ENCODE measurements around the gene SCGB1C1. TPM values are rescaled to one million over a fixed set of nuclear protein-coding genes. Genes with fewer than 3 reads are reported as not detected.
"Not testable (repeated sequence)": the region's sequence is repeated elsewhere in the genome, so short reads cannot be mapped to it uniquely, and the experiment has no call there.

The SCGB1C1 gene
- total and polyA plus RNA-seq, 2 of the 8 experiments (the other 6 are each of a cell fraction or from before 2014, with no cell fraction given) = not detected

- H3K56ac ChIP-seq (replicated peaks; ENCODE audit: insufficient read length, low read depth, low read length); H3K9ac ChIP-seq (replicated peaks in 1 of 4; ENCODE audit: extremely low read depth in 1 of 4, low read depth in 3 of 4, low read length in 3 of 4); H3K36me3 ChIP-seq (ENCODE audit: control insufficient read depth in 2 of 4, insufficient read depth in 4 of 4, low read length in 3 of 4); H3K23me2 ChIP-seq (ENCODE audit: low read depth, low read length); H2BK5ac ChIP-seq (ENCODE audit: low read depth, low read length); H2AK5ac ChIP-seq (ENCODE audit: low read depth, low read length); H3K14ac ChIP-seq (ENCODE audit: insufficient read length); H3K4me1 ChIP-seq (replicated peaks in 1 of 4; ENCODE audit: control insufficient read depth in 3 of 4, insufficient read depth in 4 of 4, low read length in 3 of 4); H4K20me1 ChIP-seq (replicated peaks in 1 of 2; ENCODE audit: control insufficient read depth in 1 of 2, insufficient read depth in 2 of 2, low read length in 2 of 2); H2BK20ac ChIP-seq (ENCODE audit: low read length); H3K18ac ChIP-seq (ENCODE audit: extremely low read depth, low read length); FAIRE-seq; H2AFZ ChIP-seq (ENCODE audit: low read length); H4K8ac ChIP-seq (ENCODE audit: extremely low read depth, insufficient read depth, low read length); H3K79me2 ChIP-seq (ENCODE audit: control insufficient read depth in 1 of 2, insufficient read depth in 2 of 2, low read length in 2 of 2); H2BK120ac ChIP-seq (replicated peaks; ENCODE audit: low read depth, low read length); H3K79me1 ChIP-seq (ENCODE audit: low read depth, low read length); H3K4me2 ChIP-seq (ENCODE audit: insufficient read depth in 1 of 2, low read depth in 2 of 2, low read length in 2 of 2); H4K5ac ChIP-seq (ENCODE audit: insufficient read length, low read depth, low read length); POLR2A ChIA-PET (ENCODE audit: partially characterized antibody); H3K23ac ChIP-seq (ENCODE audit: insufficient read length); H3K4ac ChIP-seq (replicated peaks; ENCODE audit: insufficient read length, low read depth, low read length); H2BK12ac ChIP-seq (ENCODE audit: low read depth, low read length); DNase-seq (ENCODE audit: low read depth in 1 of 2, low spot score in 2 of 2); H3K4me3 ChIP-seq (ENCODE audit: extremely low read depth in 1 of 4, insufficient read depth in 2 of 4, low read depth in 3 of 4, low read length in 4 of 4); H3K27ac ChIP-seq (ENCODE audit: low read depth, low read length); H3K27me3 ChIP-seq (replicated peaks in 1 of 4; ENCODE audit: control insufficient read depth in 3 of 4, extremely low read depth in 1 of 4, insufficient read depth in 3 of 4, low read length in 3 of 4); CTCF ChIA-PET (ENCODE audit: partially characterized antibody); H2BK15ac ChIP-seq (ENCODE audit: low read length); H4K91ac ChIP-seq (replicated peaks; ENCODE audit: insufficient read length, low read length): not testable (repeated sequence)
- WGBS, 2 experiments (ENCODE audit: extremely low coverage in 1 of 2, insufficient coverage in 1 of 2, insufficient read length in 1 of 2, insufficient replicate concordance in 2 of 2, low coverage in 1 of 2, low lambda C conversion rate in 2 of 2, missing lambda C conversion rate in 1 of 2) = 85% methylated on average over 4 of the region's 5 CpGs; no CpG with 5 or more reads in 1 of the 2 experiments
- peaks cover 9 to 24% of the 10 kb centered on the region in 2 experiments for H3K9me3 ChIP-seq (ENCODE audit: insufficient read depth in 2 of 2, low read depth in 1 of 2, low read length in 1 of 2)
Measured at GRCh38 chr11:193481-193880, 603 bp downstream of the SCGB1C1 start.

Measured in H1 (cell line).